Measurements from ENCODE around the gene C8G. TPM values are rescaled to one million over a fixed set of nuclear protein-coding genes. Genes with fewer than 3 reads are reported as not detected.

Gene C8G
- total RNA-seq, 1 experiment from 2014 or later, result 2.1 TPM

- H3K4me2 ChIP-seq (ENCODE audit: low read length), result no peak within 1 kb of the TSS
- CTCF ChIA-PET, result no interaction called here
- H3K4me3 ChIP-seq (replicated peaks in 1 of 2; ENCODE audit: low read depth in 1 of 2, low read length in 2 of 2), result no peak within 1 kb of the TSS
- H3K27ac ChIP-seq (ENCODE audit: low read depth, low read length), result no peak within 1 kb of the TSS
- H3K9me3 ChIP-seq (ENCODE audit: control insufficient read depth in 1 of 2, insufficient read depth in 1 of 2, low read depth in 1 of 2, low read length in 2 of 2), result no peaks in the 10 kb centered on the region
- H4K20me1 ChIP-seq (ENCODE audit: insufficient read depth), result no peaks in the 10 kb centered on the region
- H3K9me2 ChIP-seq (ENCODE audit: insufficient read depth), result no peaks in the 10 kb centered on the region
- RAD21 ChIA-PET (ENCODE audit: low non-redundant PET in 1 of 2, low total read pairs in 2 of 2, uncharacterized antibody in 2 of 2, unreplicated experiment in 2 of 2), result no interaction called here
- H3K36me3 ChIP-seq (ENCODE audit: control insufficient read depth in 1 of 2, insufficient read depth in 2 of 2, low read length in 2 of 2), result no peaks in the 10 kb centered on the region
- TF ChIP-seq CBX3 (IDR thresholded peaks at IDR 0.05; ENCODE audit: low read depth) (no peak), ELF1 (IDR thresholded peaks at IDR 0.05; ENCODE audit: borderline replicate concordance, low read depth) (no peak), JUND (IDR thresholded peaks at IDR 0.05) (no peak), SRF (IDR thresholded peaks at IDR 0.05; ENCODE audit: low read depth) (no peak), ZBTB33 (IDR thresholded peaks at IDR 0.05; ENCODE audit: extremely low read depth, insufficient replicate concordance, low read length) (no peak), CTCF (IDR thresholded peaks at IDR 0.05 in 2 of 3, conservative IDR thresholded peaks at IDR 0.05 in 1 of 3; ENCODE audit: borderline replicate concordance in 1 of 3, insufficient read depth in 1 of 3, low read depth in 2 of 3, low read length in 2 of 3) (no peak), YY1 (IDR thresholded peaks at IDR 0.05; ENCODE audit: extremely low read depth, insufficient replicate concordance, low read depth, low read length) (no peak), FOSL1 (IDR thresholded peaks at IDR 0.05; ENCODE audit: low read depth) (no peak), ZNF274 (IDR thresholded peaks at IDR 0.05; ENCODE audit: low read depth, low read length) (no peak), CEBPB (IDR thresholded peaks at IDR 0.05; ENCODE audit: low read depth) (no peak), REST (IDR thresholded peaks at IDR 0.05; ENCODE audit: low read depth) (no peak), MAX (IDR thresholded peaks at IDR 0.05) (no peak), POLR2A (IDR thresholded peaks at IDR 0.05; ENCODE audit: borderline replicate concordance, extremely low read depth, insufficient read depth, insufficient read length) (no peak), SIN3A (IDR thresholded peaks at IDR 0.05; ENCODE audit: low read depth) (no peak)
- no peak within 1 kb of the TSS for H2AFZ ChIP-seq (ENCODE audit: low read depth, low read length, poor library complexity, severe bottlenecking)
- no peaks in the 10 kb centered on the region for H3K27me3 ChIP-seq (ENCODE audit: insufficient read depth, low read length)
- POLR2A ChIA-PET, result interaction anchor here (1.0 to 1.3 kb wide), 2 partner anchors 9 to 104 kb away, joined by 3 read pairs; no protein-coding TSS in a partner anchor
- H3K4me1 ChIP-seq (ENCODE audit: control insufficient read depth in 1 of 2, insufficient read depth in 2 of 2, low read length in 2 of 2), result peaks cover 0 to 13% of the 10 kb centered on the region in 2 experiments; a peak in 2 of 4 replicates
- ATAC-seq (no peak), DNase-seq (ENCODE audit: low read depth, low spot score) (no peak)
- no TSS peak for BruUV-seq (replicated peaks)
- no peak within 1 kb of the TSS for H3K9ac ChIP-seq (ENCODE audit: low read length)
- no peaks in the 10 kb centered on the region for H3K79me2 ChIP-seq (ENCODE audit: insufficient read depth, low read length)
- intact Hi-C loops (cut with micrococcal nuclease), result no loop called here
Observed at GRCh38 chr9:136982232-136983051, 37.4 kb downstream of the C8G start, which contains the start of gene LCNL1. LCNL1 (plus strand) TSS chr9:136982993; CDS start chr9:136983587, 594 bp downstream.
